Thyroid gland (tissue), 4 donors: ENCODE data around the gene TGIF2. TPM values are rescaled to one million over a fixed set of nuclear protein-coding genes. Genes with fewer than 3 reads are reported as not detected.
A peak's percentile ranks its signal among the peaks of the same experiment; 100 is the strongest.

Experiments used
- DNase-seq, 2 donors: peaks; one replicate each; pipeline ENCODE4 v3.0.0-alpha.2; 2019
- H3K27ac ChIP-seq, 3 donors: fragments of 200-600 bp; sonication (generic); 1 replicate in 2 of 3; 2 replicates in 1 of 3; pipeline ENCODE4 v1.5.1; 2016 to 2019; ENCODE audit warnings: mild to moderate bottlenecking in 1 of 3, moderate library complexity in 1 of 3
- H3K27me3 ChIP-seq: fragments of 200-600 bp; sonication (generic); one replicate; pipeline ENCODE4 v1.5.1; 2019
- H3K36me3 ChIP-seq, 2 donors: fragments of 200-600 bp; sonication (generic); one replicate each; pipeline ENCODE4 v1.5.1; 2016 to 2019
- H3K4me1 ChIP-seq, 2 donors: fragments of 200-600 bp; sonication (generic); one replicate each; pipeline ENCODE4 v1.5.1; 2017 to 2019
- H3K4me3 ChIP-seq, 3 donors: fragments of 200-600 bp; sonication (generic); replicated peaks in 1 of 3; 1 replicate in 2 of 3; 2 replicates in 1 of 3; pipeline ENCODE4 v1.5.1; 2016; ENCODE audit warnings: mild to moderate bottlenecking in 1 of 3
- H3K9me3 ChIP-seq: fragments of 200-600 bp; sonication (generic); one replicate; pipeline ENCODE4 v1.5.1; 2017
- CTCF ChIP-seq, 6 experiments: fragments of 200-600 bp in 3 of 6; fragments of 450-650 bp in 3 of 6; sonication (generic) in 3 of 6; IDR thresholded peaks; one replicate each; pipeline ENCODE4 v1.5.1; 2016 to 2019; ENCODE audit warnings: antibody characterized with exemption in 6 of 6, mild to moderate bottlenecking in 2 of 6, inconsistent platforms in 1 of 6, moderate library complexity in 1 of 6
- POLR2A ChIP-seq, 2 donors: fragments of 450-650 bp; IDR thresholded peaks; one replicate each; pipeline ENCODE4 v1.6.1; 2017; ENCODE audit warnings: antibody characterized with exemption in 2 of 2, mild to moderate bottlenecking in 2 of 2, moderate library complexity in 1 of 2
- WGBS, 2 donors: methylation state at CpG; one replicate each; pipeline ENCODE4 v1.1.5; 2017; 5-methylcytosine and 5-hydroxymethylcytosine counted together
- intact Hi-C: fragments of 100-400 bp; cut with DNase I; formaldehyde crosslinking; loops from one replicate; pipeline ENCODE4 v1.15.1; 2023
- total RNA-seq, 4 donors: library from RNA; depleted of rRNA; stranded (reverse); fragments of >200 nt; gene quantifications; one replicate each; pipeline ENCODE4 v1.2.3, GENCODE V29; 2016

The TGIF2 gene
- total RNA-seq, 4 donors from 2014 or later = 14.2 to 28.8 (median 18.9) TPM

DNA sequence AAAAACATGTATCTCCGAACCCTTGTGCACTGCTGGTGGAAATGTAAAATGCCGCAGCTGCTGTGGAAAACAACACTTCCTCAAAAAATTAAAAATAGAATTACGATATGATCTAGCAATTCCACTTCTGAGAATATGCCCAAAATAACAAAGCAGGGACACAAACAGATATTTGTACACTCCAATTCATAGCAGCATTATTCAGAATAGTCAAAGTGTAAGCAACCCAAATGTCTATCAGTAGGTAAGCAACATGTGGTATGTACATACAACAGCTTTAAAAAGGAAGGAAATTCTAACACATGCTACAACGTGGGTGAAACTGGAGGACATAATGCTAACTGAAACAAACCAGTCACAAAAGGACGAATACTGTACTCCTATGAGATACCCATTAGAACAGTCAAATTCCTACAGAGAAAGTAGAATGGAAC lies 26.5 kb downstream of the TGIF2 start:
- Histone ChIP-seq H3K4me1 (peaks cover 0 to 6% of the 10 kb centered on the region in 2 donors), H3K27ac (no peak overlapping the region), H3K4me3 (no peak overlapping the region), H3K36me3 (no peaks in the 10 kb centered on the region), H3K9me3 (no peaks in the 10 kb centered on the region), H3K27me3 (no peaks in the 10 kb centered on the region)
- 53 to 62% methylated on average over 5 of the region's 5 CpGs for WGBS, 2 donors
- no peak for DNase-seq
- intact Hi-C loops = loop anchor here (5.0 to 10.0 kb wide), 3 partner anchors 43 to 155 kb away; no protein-coding TSS in a partner anchor
- TF ChIP-seq POLR2A (IDR thresholded peaks at IDR 0.05) (no peak), CTCF (IDR thresholded peaks at IDR 0.05) (no peak)

DNA sequence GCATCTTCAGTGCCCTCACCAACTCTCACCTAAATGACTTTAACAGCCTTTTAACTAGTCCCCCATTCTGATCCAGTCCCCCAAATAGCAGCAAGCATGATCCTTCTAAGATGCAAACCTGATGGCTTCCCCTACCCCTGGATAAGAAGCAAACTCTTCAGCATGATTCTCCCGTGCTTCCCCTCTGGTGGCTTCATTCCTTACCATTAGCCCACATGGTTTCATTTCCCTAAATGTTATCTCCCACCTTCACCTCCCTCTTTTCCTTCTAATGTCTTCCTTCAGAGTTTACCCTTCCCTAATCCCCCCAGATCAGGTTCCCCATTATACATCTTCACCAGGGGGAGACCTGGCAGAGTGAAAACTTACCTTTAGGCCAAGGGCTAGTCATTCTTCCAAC lies 28.1 kb downstream of the TGIF2 start:
- Histone ChIP-seq H3K4me3 (no peak overlapping the region), H3K27me3 (no peaks in the 10 kb centered on the region), H3K9me3 (no peaks in the 10 kb centered on the region), H3K36me3 (no peaks in the 10 kb centered on the region), H3K27ac (no peak overlapping the region), H3K4me1 (peaks cover 2 to 11% of the 10 kb centered on the region in 2 donors)
- intact Hi-C loops = loop anchor here (5.0 to 10.0 kb wide), 3 partner anchors 44 to 153 kb away; no protein-coding TSS in a partner anchor
- no peak for DNase-seq
- TF ChIP-seq POLR2A (IDR thresholded peaks at IDR 0.05) (no peak), CTCF (IDR thresholded peaks at IDR 0.05) (no peak)
- WGBS, 2 donors = 57 to 64% methylated on average over 1 of the region's 1 CpG

- no peak overlapping the region for H3K4me3 ChIP-seq
- H3K27me3 ChIP-seq = no peaks in the 10 kb centered on the region
- no peaks in the 10 kb centered on the region for H3K9me3 ChIP-seq
- DNase-seq = peak; percentile 37 to 39
- H3K36me3 ChIP-seq = peaks cover 8 to 16% of the 10 kb centered on the region in 2 donors
- TF ChIP-seq POLR2A (IDR thresholded peaks at IDR 0.05) (no peak), CTCF (IDR thresholded peaks at IDR 0.05) (no peak)
- intact Hi-C loops = loop anchor here (5.0 to 10.0 kb wide), 3 partner anchors 48 to 150 kb away; no protein-coding TSS in a partner anchor
- 42 to 54% methylated on average over 15 of the region's 15 CpGs for WGBS, 2 donors
- H3K4me1 ChIP-seq = peaks cover 10 to 18% of the 10 kb centered on the region in 2 donors
- peak overlapping the region; percentile 67 to 90 (median 78) for H3K27ac ChIP-seq
Measured at GRCh38 chr20:36604952-36605398, 31.6 kb downstream of the TGIF2 start.

- intact Hi-C loops = loop anchor here (10.0 kb wide), 2 partner anchors 141 to 149 kb away; no protein-coding TSS in a partner anchor
Measured at GRCh38 chr20:36605399-36606157, 32.2 kb downstream of the TGIF2 start, which contains the start of gene RAB5IF. RAB5IF (plus strand) TSS chr20:36605779; CDS start chr20:36605952, 173 bp downstream.

More at GRCh38 chr20:36605399-36606157, 32.2 kb downstream of the TGIF2 start, which contains the start of gene RAB5IF:
- Histone ChIP-seq H3K27ac (peak within 1 kb of the TSS; percentile 67 to 90 (median 78)), H3K4me3 (peak within 1 kb of the TSS; percentile 85 to 100 (median 98)), H3K27me3 (no peaks in the 10 kb centered on the region), H3K9me3 (no peaks in the 10 kb centered on the region), H3K36me3 (peaks cover 14 to 22% of the 10 kb centered on the region in 2 donors), H3K4me1 (peaks cover 10 to 17% of the 10 kb centered on the region in 2 donors)
- peak; percentile 98 to 99 for DNase-seq
- TF ChIP-seq POLR2A (IDR thresholded peaks at IDR 0.05) = peak; percentile 19 to 84
- peak; percentile 32 to 99 (median 90) for TF ChIP-seq CTCF (IDR thresholded peaks at IDR 0.05)
- 0 to 1% methylated on average over 34 to 45 of the region's 90 CpGs for WGBS, 2 donors
